Measurements from ENCODE around the gene HES4.
"Not testable (repeated sequence)": the region's sequence is repeated elsewhere in the genome, so short reads cannot be mapped to it uniquely, and the experiment has no call there.

The HES4 gene

DNA sequence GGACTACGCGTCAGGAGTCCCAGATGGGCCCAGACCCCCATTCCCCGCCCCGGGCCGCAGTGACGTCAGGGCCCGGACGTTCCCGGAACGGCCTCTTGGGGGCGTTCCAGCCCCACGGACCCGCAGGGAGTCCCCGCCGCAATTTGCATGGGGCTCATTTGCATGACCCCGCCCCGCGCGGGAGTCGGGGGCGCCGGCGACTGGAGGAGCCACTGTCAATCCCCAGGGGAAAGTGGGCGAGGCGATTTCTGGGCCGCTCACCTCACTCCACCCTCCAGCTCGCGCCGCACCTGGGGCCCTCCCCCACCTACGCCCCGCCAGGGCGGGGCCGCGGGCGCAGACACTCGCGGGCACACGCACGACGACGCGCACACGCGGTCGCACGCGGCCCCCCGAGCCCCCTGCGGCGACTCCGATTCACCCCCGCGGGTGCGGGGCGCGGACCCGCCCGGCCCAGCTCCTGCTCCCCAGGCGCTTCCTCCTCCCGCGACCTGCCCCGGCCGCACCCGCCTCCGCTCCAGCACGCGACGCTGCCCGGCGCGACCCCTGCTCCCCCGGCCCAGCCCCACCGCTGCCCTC, 33.2 kb upstream of the HES4 start:
- DNase-seq: peak; percentile 93

DNA sequence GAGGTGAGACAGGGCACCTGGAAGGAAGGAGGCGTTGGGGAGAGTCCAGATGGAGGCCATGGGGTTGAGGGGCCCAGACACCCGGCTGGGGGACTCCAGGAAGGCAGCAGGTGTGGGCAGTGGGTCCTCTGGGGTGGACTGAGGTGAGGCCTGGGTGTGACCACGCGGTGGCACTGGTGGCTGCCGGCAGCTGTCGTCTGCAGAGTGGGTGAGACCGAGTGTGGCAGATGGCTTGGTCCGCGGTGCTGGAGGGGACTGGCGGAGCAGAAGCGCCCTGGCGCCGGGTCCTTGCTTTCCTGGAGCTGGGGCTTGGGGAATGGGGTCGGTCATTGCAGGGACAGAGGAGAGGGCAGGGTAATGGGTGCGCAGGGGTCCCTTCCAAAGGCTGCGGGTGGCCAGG, 32.5 kb upstream of the HES4 start:
- no peak for DNase-seq

DNA sequence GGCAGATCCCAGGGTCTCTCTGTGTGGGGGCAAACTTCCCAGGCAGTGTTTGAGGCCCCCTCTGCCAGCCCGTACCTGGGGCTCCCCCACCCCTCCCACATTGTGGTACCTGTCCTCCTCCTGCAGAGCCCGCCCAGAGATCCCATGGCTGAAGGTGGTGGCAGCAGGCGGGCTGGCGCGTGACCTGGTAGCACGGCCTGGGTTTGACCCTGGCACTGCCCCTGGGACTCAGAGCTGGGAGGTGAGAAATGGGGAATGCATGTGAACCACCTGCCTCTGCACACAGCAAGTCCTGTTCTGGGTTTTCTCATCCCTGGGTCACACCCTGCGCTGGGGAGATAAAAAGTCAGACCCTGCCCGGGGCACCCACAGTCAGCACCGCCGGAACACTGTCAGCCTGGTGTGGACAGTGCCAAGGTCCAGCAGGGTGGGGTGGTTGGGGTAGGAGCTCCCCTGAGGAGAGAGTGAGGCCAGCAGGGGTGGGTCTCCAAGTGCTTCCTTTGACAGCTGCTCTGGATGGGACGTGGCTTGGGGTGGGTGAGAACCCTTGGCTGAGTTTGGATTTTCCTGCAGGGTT, 31.9 kb upstream of the HES4 start:
- no peak for DNase-seq

DNA sequence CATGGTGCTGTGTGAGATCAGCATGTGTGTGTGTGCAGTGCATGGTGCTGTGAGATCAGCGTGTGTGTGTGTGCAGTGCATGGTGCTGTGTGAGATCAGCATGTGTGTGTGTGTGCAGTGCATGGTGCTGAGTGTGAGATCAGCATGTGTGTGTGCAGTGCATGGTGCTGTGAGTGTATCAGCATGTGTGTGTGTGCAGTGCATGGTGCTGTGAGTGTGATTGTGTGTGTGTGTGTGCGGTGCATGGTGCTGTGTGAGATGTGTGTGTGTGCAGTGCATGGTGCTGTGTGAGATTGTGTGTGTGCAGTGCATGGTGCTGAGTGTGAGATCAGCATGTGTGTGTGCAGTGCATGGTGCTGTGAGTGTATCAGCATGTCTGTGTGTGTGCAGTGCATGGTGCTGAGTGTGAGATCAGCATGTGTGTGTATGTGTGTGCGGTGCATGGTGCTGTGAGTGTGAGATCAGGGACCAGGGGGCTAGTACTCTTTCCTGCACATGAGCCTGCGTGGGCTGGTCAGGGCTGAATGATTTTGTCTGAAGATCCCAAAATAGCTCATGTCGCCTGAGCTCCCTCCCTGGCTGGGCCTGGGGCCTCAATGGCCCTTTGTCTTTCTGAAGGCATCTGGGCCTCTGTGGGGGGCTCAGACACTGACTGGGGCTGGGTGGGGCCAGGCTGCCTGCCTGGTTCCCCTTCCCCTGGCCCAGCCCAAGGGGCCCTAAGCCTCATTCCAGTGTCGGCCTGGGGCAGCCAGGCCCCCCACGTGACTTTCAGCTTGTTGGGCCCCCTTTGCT, 31.2 kb upstream of the HES4 start:
- not testable (repeated sequence) for DNase-seq

DNA sequence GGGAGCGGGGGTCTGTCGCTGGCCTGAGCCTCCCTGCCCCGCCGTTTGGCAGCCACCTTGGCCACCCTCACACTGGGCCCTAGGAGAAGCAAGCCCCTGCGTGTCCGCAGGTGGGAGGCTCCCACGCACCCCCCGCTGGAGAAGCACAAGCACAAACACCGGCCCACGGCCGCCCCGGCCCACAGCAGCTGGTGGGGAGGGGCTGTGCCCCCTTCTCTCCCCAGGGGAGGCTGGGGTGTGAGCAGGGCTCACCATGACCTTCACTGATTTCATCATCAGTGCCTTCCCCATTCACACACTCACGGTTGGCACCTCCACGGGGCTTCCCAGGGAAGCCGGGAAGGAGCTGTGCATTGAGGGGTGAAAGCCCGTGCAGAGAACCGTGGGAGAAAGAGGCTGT, 27.9 kb upstream of the HES4 start:
- DNase-seq: no peak

DNA sequence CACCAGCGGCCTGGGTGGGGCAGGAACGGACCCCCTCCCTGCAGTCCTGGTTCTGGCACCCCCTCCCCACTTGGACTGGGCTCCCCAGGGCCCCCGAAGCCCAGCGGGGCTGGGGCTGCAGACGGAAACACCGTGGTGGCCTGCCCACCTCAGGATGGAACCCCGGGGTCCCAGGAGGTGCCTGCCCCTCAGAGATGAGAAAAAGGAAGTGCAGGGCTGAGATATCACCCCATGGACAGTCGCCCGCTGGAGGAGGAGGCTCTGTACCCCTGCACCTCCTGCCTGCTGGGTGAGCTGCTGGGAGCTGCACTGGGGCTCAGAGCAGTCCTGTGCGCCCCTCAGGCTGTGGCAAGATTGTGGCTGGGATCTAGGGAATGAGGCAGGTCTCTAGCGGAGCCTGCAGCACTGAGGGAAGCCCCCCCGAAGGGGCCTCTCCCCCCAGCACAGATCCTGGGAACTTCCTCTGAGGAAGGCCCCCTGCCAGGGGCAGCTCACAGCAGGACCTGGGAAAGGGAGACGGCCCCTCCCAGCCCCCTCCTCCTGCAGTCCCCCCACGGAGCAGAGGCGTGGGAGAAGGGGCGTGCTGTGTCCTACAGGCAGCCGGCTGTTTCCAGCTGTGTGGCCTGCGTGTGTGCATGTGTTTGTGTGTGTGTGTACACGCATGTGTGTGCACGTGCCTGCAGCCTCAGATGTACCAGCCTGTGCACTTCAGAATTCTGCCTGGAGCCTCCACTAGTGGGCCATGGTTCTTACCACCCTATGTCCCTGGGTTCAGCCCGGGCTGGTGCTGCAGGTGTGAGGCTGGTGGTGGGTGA, 26.9 kb upstream of the HES4 start:
- no peak for DNase-seq

DNA sequence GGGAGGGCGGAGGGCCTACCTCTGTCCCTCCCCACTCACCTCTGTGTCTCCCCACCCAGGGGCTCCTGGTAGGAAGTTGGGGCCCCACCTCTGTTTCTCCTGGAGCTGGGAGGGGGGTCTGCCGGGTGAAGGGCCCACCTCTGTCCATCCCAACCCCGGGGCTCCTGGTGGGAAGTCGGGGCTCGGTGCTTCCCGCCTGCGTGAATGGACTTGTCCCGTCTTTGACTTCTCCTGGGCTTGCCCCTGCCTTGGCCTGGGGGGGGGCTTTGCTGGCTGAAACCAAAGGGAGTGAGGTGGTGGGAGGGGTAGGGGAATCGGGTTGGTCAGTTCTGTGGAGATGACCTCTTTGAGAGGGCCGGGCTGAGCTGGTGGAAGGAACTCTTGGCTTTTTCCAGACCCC, 25.8 kb upstream of the HES4 start:
- no peak for DNase-seq

DNA sequence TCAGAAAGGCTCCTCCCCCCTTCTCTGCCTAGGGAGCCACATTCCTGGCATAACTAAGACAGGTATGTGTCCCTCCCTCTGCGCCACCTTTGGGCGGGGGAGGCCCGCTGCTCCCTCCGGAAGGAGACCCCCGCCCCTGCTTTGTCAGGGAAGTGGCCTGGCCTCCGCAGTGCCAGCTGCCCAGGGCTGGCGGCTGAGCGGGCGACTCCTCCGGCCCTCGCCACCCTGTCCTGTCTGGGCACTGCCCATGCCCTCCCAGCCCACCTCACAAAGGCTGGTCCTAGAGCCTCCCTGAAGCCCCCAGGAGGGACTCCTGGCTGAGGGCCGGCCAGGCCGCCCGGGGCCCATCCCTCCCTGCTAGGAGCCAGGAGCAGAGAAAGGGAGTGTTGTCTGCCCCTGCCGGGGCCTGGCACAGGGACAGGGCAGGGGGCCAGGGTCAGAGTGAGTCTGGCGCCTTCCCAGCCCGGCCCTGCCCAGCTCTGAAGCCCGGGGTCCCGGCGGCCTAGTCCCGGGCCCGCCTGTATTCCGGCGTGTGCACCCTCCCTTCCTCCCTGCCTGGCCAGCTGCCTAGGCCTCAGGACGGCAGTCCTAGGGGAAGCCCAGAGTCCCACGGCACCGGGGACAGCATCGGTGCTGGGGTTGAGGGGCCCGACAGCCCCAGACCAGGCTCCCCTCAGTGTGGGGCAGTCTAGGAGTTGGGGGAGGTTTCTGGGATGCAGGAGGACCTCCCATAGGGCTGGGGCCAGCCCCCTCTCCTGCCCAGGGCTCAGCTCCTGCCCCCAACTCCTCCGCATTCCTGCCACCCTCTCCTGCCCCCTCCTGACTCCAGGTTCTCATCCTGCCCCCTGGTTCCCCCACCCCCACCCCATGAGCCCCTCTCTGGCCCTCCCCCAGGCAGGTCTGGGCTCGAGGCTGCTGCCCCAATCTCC, 25.1 kb upstream of the HES4 start:
- DNase-seq: no peak

DNA sequence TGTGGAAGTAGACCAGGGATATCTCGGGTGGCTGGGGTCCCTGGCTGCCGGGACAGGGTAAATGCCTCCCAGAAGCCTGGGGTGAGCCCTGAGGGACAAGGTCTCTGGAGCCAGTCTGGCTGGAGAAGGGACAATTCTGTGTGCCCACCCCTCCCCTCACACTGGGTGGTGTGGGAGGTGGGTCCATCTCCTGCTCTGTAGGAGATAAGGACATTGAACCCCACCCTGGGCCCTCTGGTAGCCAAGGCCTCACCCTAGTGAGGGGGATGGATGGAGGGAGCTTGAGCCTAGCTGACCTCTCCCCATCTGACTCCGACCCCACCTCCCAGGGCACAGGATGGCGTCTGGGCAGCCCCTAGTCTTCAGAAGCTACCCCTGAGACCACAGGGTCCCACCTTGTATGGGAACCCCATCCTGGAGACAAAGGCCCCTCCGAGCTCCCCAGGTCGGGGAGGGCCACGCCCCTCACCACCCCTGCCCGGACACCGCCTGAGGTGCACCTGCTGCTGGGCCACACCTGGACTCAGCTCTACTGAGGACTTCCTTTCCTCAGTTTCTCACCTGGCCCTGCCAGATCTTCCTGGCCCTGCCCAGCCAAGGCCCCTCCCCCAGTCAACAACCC, 24.4 kb upstream of the HES4 start:
- DNase-seq: no peak

DNA sequence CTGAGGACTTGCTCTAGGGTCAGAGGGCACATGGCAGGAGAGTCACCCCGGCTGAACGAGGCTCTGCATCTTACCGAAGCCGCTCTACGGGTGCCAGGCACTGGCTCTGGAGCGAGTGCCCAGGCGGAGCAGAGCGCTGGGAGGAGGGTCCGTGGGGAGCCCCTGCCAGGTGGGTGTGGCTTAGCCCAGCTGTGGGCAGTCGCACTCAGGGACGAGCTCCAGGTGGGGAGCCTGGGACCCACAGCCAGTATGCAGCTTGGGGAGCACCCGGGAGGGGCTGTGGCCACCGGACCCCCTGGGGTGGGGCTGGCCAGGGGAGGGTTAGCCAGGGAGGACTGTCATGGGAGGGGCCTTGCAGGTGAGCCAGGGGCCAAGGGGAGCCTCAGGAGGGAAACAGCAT, 23.8 kb upstream of the HES4 start:
- no peak for DNase-seq

DNA sequence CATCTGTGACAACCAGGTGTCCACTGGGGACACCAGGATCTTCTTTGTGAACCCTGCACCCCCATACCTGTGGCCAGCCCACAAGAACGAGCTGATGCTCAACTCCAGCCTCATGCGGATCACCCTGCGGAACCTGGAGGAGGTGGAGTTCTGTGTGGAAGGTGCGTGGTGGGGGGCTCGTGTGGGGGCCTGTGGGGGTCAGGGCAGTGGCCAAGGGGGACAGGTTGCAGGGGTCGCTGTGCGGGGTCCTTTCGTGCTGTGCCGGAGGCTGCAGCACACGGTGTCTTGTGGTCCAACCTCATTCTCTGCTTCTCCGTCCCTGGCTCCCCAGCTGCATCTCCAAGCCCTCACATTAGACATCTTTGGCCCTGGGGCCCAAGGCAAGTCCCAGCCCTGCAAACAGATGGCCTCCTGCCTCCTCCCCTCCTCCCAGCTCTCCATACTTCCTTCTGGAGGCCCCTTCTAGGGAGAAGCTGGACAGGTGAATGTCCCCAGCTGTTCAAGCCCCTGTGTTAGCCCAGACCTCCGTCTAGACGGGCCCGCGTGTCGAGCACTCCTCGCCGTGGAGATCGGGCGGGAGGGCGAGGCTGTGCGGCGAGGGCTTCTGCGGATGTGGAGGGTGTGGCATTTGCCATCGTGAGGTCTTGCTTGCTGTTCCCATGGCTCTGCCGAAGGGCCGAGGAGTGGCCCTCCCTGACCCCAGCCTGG, 22.6 kb upstream of the HES4 start:
- no peak for DNase-seq

DNA sequence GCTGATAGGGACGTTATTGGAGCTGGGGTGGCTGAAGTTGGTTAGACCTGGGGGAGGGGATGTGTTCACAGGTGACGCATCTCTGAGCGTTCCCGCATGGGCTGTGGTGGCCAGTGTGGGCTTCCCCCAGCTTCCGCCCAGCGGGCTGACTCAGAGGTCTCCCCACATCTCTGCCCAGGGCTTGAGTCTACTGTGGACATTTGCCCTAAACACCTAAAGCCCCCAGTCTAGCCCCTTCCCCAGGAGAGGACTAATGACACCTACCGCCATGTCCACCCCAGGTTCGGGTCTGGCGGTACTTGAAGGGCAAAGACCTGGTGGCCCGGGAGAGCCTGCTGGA, 22.0 kb upstream of the HES4 start:
- DNase-seq: no peak

DNA sequence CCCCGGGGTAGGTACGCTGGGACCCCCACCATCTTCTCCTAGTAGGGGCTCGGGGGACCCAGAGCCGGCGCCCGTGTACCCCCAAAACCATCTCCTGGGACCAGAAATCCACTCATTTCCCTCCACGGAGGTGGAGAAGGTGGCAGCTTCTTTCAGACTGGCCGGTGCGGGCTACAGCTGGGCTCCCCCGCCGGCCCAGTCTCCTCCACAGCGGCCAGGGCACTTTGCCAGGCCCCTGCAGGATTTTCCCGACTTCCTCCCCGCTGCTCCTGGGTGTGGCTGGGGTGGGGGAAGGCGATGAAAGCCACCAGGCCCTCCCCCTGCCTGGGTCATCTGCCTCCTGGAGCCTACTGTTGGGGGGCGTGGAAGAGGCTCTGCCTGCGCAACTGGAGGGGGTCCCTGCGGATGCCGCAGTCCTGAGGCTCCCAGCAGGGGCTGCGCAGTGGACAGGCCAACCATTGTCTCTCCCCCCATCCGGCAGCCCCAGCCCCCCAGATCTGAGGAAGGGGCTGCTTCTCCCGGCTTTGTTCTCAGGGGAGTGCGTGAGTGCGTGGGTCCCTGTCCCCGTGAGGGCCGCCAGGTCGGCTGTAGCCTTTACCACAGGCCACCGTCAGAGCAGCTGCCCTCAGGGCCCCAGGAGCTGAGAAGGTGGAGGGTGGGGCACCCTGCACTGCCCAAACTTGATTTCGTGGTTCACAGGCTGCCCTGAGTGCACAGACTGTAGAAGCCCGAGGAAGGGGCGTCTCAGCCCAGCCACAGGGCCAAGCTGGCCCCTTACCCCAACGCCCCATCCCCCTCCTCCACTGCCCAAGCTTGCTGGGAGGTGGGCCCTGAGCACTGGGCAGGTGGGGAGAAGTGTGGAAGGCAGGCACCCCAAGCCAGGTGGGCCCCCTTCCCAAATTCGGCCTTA, 21.4 kb upstream of the HES4 start:
- DNase-seq: no peak

DNA sequence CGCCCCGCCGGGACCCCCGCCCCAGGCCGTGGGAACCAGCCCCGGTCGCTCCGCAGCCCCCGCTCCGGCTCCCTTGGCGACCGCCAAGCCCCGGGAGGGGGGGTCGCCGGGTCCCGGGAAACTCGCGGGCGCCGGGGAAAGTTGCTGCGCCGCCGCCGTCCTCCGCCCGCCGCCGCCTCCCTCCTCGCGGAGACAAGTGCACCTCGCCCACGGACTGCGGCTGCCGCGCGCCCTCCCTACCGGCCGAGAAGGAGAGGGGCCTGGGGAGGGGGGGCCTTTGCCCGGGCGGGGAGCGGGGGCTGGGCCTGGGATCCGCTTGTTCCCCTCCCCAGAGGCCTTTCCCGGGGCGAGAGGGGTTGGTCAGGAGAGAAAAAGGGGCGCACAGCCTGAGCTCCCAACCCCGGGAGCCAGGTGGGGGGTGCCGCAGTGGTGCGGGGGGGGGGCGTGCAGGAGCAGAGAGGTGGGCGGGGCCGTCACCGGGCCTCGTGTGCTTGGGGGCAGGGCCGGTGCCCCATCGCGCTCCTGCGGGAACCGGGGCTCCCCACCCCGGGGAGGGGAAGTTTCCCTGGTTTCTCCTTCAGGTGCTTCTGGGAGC, 20.6 kb upstream of the HES4 start:
- no peak for DNase-seq

DNA sequence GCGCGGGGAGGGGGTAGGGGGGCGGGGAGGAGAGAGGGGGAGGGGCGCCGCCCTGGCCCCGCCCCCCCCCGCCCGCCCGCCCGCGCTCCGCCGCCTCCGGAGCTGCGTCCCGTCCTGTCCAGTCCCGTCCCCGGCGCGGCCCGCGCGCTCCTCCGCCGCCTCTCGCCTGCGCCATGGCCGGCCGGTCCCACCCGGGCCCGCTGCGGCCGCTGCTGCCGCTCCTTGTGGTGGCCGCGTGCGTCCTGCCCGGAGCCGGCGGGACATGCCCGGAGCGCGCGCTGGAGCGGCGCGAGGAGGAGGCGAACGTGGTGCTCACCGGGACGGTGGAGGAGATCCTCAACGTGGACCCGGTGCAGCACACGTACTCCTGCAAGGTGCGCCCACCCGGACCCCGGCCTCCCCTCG, 20.1 kb upstream of the HES4 start, which contains the start of gene AGRN:
TSS of gene AGRN (plus strand) at position 121 of the 405 bp plus-strand sequence. CDS start at position 174, 53 bp downstream.
- no peak for DNase-seq

DNA sequence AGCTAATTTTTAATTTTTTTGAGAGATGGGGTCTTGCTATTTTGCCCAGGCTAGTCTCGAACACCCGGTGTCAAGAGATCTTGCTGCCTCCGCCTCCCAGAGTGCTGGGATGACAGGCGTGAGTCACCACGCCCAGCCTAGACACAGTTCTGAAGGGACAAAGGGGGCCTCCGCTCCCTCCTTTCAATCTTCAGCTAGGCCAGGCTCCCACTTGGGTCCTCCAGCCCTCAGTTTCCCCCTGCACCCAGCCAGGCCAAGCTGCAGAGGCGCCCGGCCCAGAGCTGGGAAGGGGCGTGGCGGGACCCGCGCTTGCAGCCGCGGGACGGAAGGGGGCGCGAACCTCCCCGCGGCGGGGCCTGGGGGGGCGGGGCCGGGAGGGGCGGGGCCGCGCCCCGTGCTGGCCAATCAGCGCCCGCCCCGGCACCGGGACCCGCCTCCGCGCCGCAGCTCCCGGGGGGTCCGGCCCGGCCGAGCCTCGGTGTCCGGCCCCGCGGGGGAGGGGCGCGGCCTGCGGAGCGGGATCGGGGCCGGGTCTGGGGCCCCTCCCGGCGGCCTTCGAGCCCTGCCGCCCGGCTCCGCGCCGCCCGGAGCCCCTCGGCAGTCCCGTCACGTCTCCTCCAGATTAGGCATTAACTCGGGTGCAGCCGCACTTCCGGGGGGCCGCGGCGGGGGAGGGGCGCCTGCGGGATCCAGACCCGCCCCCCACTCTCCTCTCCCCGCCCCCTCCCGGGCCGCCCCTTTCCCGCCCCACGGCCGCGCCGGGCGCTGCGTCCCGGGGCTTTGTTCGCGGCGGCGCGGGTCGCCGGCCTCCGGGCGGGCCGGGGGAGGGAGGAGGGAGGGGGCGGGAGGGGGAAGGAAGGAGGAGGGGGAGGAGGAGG, 19.5 kb upstream of the HES4 start:
- peak; percentile 77 for DNase-seq

DNA sequence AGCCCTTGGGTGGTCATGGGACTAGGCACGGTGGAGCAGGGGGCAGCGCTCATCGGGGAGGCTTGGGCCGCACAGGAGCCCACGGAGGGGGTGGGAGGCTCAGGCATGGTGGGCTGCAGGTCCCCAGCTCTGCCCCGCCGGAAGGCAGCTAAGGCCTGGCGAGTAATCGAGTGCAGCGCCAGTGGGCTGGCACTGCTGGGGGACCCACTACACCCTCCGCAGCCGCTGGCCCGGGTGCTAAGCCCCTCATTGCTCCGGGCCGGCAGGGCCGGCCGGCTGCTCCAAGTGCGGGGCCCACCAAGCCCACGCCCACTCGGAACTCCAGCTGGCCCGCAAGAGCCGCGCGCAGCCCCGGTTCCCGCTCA, 18.4 kb upstream of the HES4 start:
- not testable (repeated sequence) for DNase-seq

DNA sequence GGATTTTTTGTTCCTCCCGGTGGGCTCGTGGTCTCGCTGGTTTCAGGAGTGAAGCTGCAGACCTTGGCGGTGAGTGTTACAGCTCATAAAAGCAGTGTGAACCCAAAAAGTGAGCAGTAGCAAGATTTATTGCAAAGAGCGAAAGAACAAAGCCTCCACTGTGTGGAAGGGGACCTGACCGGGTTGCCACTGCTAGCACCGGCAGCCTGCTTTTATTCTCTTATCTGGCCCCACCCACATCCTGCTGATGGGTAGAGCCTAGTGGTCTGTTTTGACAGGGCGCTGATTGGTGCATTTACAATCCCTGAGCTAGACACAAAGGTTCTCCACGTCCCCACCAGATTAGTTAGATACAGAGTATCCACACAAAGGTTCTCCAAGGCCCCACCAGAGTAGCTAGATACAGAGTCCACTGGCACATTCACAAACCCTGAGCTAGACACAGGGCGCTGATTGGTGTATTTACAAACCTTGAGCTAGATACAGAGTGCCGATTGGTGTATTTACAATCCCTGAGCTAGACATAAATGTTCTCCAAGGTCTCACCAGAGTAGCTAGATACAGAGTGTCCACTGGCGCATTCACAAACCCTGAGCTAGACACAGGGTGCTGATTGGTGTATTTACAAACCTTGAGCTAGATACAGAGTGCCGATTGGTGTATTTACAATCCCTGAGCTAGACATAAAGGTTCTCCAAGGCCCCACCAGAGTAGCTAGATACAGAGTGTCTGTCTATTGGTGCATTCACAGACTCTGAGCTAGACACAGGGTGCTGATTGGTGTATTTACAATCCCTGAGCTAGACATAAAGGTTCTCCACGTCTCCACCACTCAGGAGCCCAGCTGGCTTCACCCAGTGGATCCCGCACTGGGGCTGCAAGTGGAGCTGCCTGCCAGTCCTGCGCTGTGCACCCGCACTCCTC, 17.8 kb upstream of the HES4 start:
- DNase-seq: not testable (repeated sequence)

Data from CD4-positive, alpha-beta T cell treated with Interleukin-15 for 1 hour (primary cell).